HEK293 (cell line): ENCODE results near the gene YIPF4.

Experiments used
- CTCF ChIA-PET: fragments of 350-600 bp; formaldehyde crosslinking; extraction: SDS; loops from one replicate; lab custom pipeline; 2021; ENCODE audit warnings: antibody characterized with exemption; lab: Yijun Ruan, JAX
- POLR2A ChIA-PET: fragments of 300-600 bp; formaldehyde crosslinking; extraction: SDS; loops from one replicate; lab custom pipeline; 2020; ENCODE audit warnings: antibody characterized with exemption, inconsistent platforms; lab: Yijun Ruan, JAX
- H3K27ac ChIP-seq: fragments of 200-500 bp; sonication (Bioruptor generic); 2 replicates; pipeline ENCODE4 v1.5.1; 2014; ENCODE audit warnings: low read depth, low read length, control low read depth, inconsistent platforms; ENCODE audit errors: extremely low read depth
- H3K36me3 ChIP-seq, 2 experiments: fragments of 200-500 bp in 1 of 2; sonication (Bioruptor generic) in 1 of 2; 1 replicate in 1 of 2; 2 replicates in 1 of 2; pipeline ENCODE4 v1.5.1; 2014 to 2017; ENCODE audit warnings: inconsistent platforms in 2 of 2, low read length in 2 of 2; ENCODE audit not compliant: control insufficient read depth in 2 of 2, insufficient read depth in 1 of 2
- H3K4me1 ChIP-seq: fragments of 200-500 bp; sonication (Bioruptor generic); 2 replicates; pipeline ENCODE4 v1.5.1; 2014; ENCODE audit warnings: mild to moderate bottlenecking, low read length, inconsistent platforms; ENCODE audit not compliant: control insufficient read depth, insufficient read depth
- H3K4me3 ChIP-seq: 2 replicates; pipeline ENCODE4 v1.5.1; 2011; ENCODE audit warnings: low read depth, mild to moderate bottlenecking, control low read depth, low read length, moderate library complexity
- H3K9me3 ChIP-seq: fragments of 200-500 bp; sonication (Bioruptor generic); 2 replicates; pipeline ENCODE4 v1.5.1; 2014; ENCODE audit warnings: low read depth, low read length, inconsistent platforms; ENCODE audit not compliant: control insufficient read depth, insufficient read depth
- EGR2 ChIP-seq: fragments of 450-650 bp; formaldehyde crosslinking; IDR thresholded peaks from 2 replicates; pipeline ENCODE4 v1.5.1; 2016; ENCODE audit warnings: low read depth, missing biosample characterization, missing genetic modification characterization
- HOXC10 ChIP-seq: sonication (generic); formaldehyde crosslinking; IDR thresholded peaks from 2 replicates; pipeline ENCODE4 v1.8.1; 2023; ENCODE audit warnings: mild to moderate bottlenecking, missing genetic modification reagents
- KLF7 ChIP-seq: fragments of 450-650 bp; formaldehyde crosslinking; IDR thresholded peaks from 2 replicates; pipeline ENCODE4 v1.5.1; 2016; ENCODE audit warnings: missing biosample characterization, missing genetic modification characterization, borderline replicate concordance
- SP2 ChIP-seq: fragments of 450-650 bp; formaldehyde crosslinking; IDR thresholded peaks from 2 replicates; pipeline ENCODE4 v1.5.1; 2016; ENCODE audit warnings: missing biosample characterization, missing genetic modification characterization
- SP7 ChIP-seq: fragments of 450-650 bp; formaldehyde crosslinking; IDR thresholded peaks from 2 replicates; pipeline ENCODE4 v1.5.1; 2016; ENCODE audit warnings: missing biosample characterization, missing genetic modification characterization
- ZNF16 ChIP-seq: fragments of 450-650 bp; formaldehyde crosslinking; IDR thresholded peaks from 2 replicates; pipeline ENCODE4 v1.5.1; 2016; ENCODE audit warnings: low read depth, missing biosample characterization, missing genetic modification characterization
- ZNF2 ChIP-seq: fragments of 450-650 bp; formaldehyde crosslinking; IDR thresholded peaks from 2 replicates; pipeline ENCODE4 v1.5.1; 2016; ENCODE audit warnings: missing biosample characterization, missing genetic modification characterization
- ZNF211 ChIP-seq: fragments of 450-650 bp; formaldehyde crosslinking; IDR thresholded peaks from 2 replicates; pipeline ENCODE4 v1.5.1; 2016; ENCODE audit warnings: low read depth, missing biosample characterization, missing genetic modification characterization
- ZNF266 ChIP-seq: fragments of 450-650 bp; formaldehyde crosslinking; IDR thresholded peaks from 2 replicates; pipeline ENCODE4 v1.5.1; 2016; ENCODE audit warnings: missing biosample characterization, missing genetic modification characterization, low read depth
- ZNF274 ChIP-seq, 2 experiments: fragments of 200-500 bp in 1 of 2; fragments of 450-650 bp in 1 of 2; sonication (Bioruptor generic) in 1 of 2; formaldehyde crosslinking in 1 of 2; IDR thresholded peaks; 2 replicates each; pipeline versions ENCODE4 v1.5.1 to v1.6.1; 2014 to 2016; ENCODE audit warnings: borderline replicate concordance in 1 of 2, inconsistent platforms in 1 of 2, low read length in 1 of 2, missing biosample characterization in 1 of 2, missing genetic modification characterization in 1 of 2
- ZNF341 ChIP-seq: fragments of 450-650 bp; formaldehyde crosslinking; IDR thresholded peaks from 2 replicates; pipeline ENCODE4; 2016; ENCODE audit warnings: low read depth, missing biosample characterization, missing genetic modification characterization
- ZNF521 ChIP-seq: fragments of 450-650 bp; formaldehyde crosslinking; IDR thresholded peaks from 2 replicates; pipeline ENCODE4 v1.5.1; 2017; ENCODE audit warnings: missing biosample characterization, mild to moderate bottlenecking, missing genetic modification characterization
- ZNF571 ChIP-seq: fragments of 450-650 bp; formaldehyde crosslinking; IDR thresholded peaks from 2 replicates; pipeline ENCODE4 v1.5.0; 2017; ENCODE audit warnings: missing biosample characterization, missing genetic modification characterization
- ZNF701 ChIP-seq: fragments of 450-650 bp; formaldehyde crosslinking; IDR thresholded peaks from 2 replicates; pipeline ENCODE4 v1.5.1; 2016; ENCODE audit warnings: missing biosample characterization, missing genetic modification characterization
- ZNF76 ChIP-seq: fragments of 450-650 bp; formaldehyde crosslinking; IDR thresholded peaks from 2 replicates; pipeline ENCODE4; 2016; ENCODE audit warnings: low read depth, missing biosample characterization, missing genetic modification characterization, borderline replicate concordance
- ZNF777 ChIP-seq: fragments of 450-650 bp; formaldehyde crosslinking; IDR thresholded peaks from 2 replicates; pipeline ENCODE4 v1.5.1; 2017; ENCODE audit warnings: missing biosample characterization, missing genetic modification characterization, borderline replicate concordance
- TF ChIP-seq, protein P1 (sequence below): fragments of 450-650 bp; formaldehyde crosslinking; conservative IDR thresholded peaks from 2 replicates; pipeline ENCODE4 v1.5.1; 2016; ENCODE audit warnings: low read depth, missing biosample characterization, missing genetic modification characterization
- TF ChIP-seq, protein P2 (sequence below): fragments of 450-650 bp; formaldehyde crosslinking; IDR thresholded peaks from 2 replicates; pipeline ENCODE4 v1.5.1; 2016; ENCODE audit warnings: missing biosample characterization, missing genetic modification characterization, borderline replicate concordance
- TF ChIP-seq, protein P3 (sequence below): fragments of 450-650 bp; formaldehyde crosslinking; IDR thresholded peaks from 2 replicates; pipeline ENCODE4 v1.5.1; 2016; ENCODE audit warnings: missing biosample characterization, missing genetic modification characterization
- TF ChIP-seq, protein P4 (sequence below): fragments of 450-650 bp; formaldehyde crosslinking; IDR thresholded peaks from 2 replicates; pipeline ENCODE4 v1.5.1; 2017; ENCODE audit warnings: missing biosample characterization, missing genetic modification characterization
- TF ChIP-seq, protein P5 (sequence below): fragments of 450-650 bp; formaldehyde crosslinking; IDR thresholded peaks from 2 replicates; pipeline ENCODE4 v1.5.1; 2016; ENCODE audit warnings: missing biosample characterization, missing genetic modification characterization

Gene YIPF4

DNA sequence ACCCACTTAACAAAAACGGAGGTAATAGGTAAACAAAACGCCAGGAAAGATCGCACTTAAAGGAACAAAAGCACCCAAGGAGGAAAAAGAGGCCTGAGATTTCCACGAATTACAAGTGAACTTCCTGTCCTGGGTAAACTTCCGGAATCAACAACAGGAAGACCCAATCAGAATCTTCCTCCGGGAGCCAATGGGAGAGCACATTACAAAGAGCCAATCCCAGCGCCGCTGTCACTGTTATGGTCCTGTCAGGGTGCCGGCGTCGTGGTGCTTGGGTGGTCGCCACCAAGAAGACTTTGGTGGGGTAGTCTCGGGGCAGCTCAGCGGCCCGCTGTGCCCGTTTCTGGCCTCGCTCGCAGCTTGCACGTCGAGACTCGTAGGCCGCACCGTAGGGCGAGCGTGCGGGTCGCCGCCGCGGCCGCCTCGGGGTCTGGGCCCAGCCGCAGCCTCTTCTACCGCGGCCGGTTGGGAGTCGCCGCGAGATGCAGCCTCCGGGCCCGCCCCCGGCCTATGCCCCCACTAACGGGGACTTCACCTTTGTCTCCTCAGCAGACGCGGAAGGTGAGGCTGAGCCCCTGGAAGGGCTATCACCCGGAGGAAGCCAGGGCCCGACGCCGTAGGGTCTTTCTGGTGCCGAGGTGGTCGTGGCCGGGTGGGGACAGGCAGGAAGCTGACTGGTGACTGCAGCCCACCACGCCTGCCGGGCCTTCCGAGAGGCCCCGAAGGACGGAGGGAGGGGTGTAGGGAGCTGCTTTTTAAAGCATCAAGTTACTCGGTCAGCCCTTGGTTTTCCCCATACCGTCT, at the start of gene YIPF4:
Gene YIPF4 (plus strand): TSS at position 231 of the 804 bp plus-strand sequence. CDS start 252 bp downstream, at position 483.
- Histone ChIP-seq H3K4me1 (peaks cover 4% of the 10 kb centered on the region; the same call in 1 of the 2 replicates), H3K9me3 (no peaks in the 10 kb centered on the region), H3K4me3 (peak within 1 kb of the TSS; percentile 93), H3K27ac (peak within 1 kb of the TSS; percentile 72), H3K36me3 (peaks cover 21 to 28% of the 10 kb centered on the region in 2 experiments)
- ChIA-PET CTCF (no interaction called here), POLR2A (interaction anchor here (0.5 to 1.1 kb wide), 4 partner anchors 10 to 222 kb away, joined by 3 to 4 read pairs (median 3); partner anchors contain the start of gene SLC30A6)
- TF ChIP-seq SP7 (tag by site-specific recombination) (peak; percentile 48; the same call in 1 of the 2 replicates), ZNF16 (tag by site-specific recombination) (no peak), ZNF274 (IDR thresholded peaks at IDR 0.05; ENCODE audit: low read length) (no peak), ZNF274 (tag by site-specific recombination; IDR thresholded peaks at IDR 0.05; ENCODE audit: borderline replicate concordance) (no peak), KLF7 (no peak), ZNF701 (tag by site-specific recombination) (no peak), ZNF266 (tag by site-specific recombination) (no peak), ZNF777 (tag by site-specific recombination) (no peak), ZNF521 (tag by site-specific recombination) (no peak), ZNF211 (no peak), HOXC10 (CRISPR knock-in tag) (no peak), ZNF2 (tag by site-specific recombination) (peak; percentile 54; the same call in 1 of the 2 replicates), SP2 (tag by site-specific recombination) (peak; percentile 75), EGR2 (0 out of 2 replicates have a peak, but pooled peaks have one; percentile 6), ZNF76 (tag by site-specific recombination) (peak; percentile 64; the same call in 1 of the 2 replicates), ZNF341 (tag by site-specific recombination) (peak; percentile 55; the same call in 1 of the 2 replicates), ZNF571 (no peak)
- TF ChIP-seq, protein P1, sequence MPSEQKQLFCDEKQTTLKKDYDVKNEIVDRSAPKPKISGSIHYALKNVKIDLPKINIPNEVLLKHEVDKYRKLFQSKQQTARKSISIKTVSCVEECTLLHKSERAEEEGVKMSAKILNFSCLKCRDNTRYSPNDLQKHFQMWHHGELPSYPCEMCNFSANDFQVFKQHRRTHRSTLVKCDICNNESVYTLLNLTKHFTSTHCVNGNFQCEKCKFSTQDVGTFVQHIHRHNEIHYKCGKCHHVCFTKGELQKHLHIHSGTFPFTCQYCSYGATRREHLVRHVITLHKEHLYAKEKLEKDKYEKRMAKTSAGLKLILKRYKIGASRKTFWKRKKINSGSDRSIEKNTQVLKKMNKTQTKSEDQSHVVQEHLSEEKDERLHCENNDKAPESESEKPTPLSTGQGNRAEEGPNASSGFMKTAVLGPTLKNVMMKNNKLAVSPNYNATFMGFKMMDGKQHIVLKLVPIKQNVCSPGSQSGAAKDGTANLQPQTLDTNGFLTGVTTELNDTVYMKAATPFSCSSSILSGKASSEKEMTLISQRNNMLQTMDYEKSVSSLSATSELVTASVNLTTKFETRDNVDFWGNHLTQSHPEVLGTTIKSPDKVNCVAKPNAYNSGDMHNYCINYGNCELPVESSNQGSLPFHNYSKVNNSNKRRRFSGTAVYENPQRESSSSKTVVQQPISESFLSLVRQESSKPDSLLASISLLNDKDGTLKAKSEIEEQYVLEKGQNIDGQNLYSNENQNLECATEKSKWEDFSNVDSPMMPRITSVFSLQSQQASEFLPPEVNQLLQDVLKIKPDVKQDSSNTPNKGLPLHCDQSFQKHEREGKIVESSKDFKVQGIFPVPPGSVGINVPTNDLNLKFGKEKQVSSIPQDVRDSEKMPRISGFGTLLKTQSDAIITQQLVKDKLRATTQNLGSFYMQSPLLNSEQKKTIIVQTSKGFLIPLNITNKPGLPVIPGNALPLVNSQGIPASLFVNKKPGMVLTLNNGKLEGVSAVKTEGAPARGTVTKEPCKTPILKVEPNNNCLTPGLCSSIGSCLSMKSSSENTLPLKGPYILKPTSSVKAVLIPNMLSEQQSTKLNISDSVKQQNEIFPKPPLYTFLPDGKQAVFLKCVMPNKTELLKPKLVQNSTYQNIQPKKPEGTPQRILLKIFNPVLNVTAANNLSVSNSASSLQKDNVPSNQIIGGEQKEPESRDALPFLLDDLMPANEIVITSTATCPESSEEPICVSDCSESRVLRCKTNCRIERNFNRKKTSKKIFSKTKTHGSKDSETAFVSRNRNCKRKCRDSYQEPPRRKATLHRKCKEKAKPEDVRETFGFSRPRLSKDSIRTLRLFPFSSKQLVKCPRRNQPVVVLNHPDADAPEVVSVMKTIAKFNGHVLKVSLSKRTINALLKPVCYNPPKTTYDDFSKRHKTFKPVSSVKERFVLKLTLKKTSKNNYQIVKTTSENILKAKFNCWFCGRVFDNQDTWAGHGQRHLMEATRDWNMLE (tag by site-specific recombination): peak; percentile 99
- TF ChIP-seq, protein P2, sequence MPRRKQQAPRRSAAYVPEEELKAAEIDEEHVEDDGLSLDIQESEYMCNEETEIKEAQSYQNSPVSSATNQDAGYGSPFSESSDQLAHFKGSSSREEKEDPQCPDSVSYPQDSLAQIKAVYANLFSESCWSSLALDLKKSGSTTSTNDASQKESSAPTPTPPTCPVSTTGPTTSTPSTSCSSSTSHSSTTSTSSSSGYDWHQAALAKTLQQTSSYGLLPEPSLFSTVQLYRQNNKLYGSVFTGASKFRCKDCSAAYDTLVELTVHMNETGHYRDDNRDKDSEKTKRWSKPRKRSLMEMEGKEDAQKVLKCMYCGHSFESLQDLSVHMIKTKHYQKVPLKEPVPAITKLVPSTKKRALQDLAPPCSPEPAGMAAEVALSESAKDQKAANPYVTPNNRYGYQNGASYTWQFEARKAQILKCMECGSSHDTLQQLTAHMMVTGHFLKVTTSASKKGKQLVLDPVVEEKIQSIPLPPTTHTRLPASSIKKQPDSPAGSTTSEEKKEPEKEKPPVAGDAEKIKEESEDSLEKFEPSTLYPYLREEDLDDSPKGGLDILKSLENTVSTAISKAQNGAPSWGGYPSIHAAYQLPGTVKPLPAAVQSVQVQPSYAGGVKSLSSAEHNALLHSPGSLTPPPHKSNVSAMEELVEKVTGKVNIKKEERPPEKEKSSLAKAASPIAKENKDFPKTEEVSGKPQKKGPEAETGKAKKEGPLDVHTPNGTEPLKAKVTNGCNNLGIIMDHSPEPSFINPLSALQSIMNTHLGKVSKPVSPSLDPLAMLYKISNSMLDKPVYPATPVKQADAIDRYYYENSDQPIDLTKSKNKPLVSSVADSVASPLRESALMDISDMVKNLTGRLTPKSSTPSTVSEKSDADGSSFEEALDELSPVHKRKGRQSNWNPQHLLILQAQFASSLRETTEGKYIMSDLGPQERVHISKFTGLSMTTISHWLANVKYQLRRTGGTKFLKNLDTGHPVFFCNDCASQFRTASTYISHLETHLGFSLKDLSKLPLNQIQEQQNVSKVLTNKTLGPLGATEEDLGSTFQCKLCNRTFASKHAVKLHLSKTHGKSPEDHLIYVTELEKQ (tag by site-specific recombination): no peak
- TF ChIP-seq, protein P3, sequence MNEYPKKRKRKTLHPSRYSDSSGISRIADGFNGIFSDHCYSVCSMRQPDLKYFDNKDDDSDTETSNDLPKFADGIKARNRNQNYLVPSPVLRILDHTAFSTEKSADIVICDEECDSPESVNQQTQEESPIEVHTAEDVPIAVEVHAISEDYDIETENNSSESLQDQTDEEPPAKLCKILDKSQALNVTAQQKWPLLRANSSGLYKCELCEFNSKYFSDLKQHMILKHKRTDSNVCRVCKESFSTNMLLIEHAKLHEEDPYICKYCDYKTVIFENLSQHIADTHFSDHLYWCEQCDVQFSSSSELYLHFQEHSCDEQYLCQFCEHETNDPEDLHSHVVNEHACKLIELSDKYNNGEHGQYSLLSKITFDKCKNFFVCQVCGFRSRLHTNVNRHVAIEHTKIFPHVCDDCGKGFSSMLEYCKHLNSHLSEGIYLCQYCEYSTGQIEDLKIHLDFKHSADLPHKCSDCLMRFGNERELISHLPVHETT: no peak; the same call in 1 of the 2 replicates
- TF ChIP-seq, protein P4, sequence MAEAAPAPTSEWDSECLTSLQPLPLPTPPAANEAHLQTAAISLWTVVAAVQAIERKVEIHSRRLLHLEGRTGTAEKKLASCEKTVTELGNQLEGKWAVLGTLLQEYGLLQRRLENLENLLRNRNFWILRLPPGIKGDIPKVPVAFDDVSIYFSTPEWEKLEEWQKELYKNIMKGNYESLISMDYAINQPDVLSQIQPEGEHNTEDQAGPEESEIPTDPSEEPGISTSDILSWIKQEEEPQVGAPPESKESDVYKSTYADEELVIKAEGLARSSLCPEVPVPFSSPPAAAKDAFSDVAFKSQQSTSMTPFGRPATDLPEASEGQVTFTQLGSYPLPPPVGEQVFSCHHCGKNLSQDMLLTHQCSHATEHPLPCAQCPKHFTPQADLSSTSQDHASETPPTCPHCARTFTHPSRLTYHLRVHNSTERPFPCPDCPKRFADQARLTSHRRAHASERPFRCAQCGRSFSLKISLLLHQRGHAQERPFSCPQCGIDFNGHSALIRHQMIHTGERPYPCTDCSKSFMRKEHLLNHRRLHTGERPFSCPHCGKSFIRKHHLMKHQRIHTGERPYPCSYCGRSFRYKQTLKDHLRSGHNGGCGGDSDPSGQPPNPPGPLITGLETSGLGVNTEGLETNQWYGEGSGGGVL: no peak
- TF ChIP-seq, protein P5, sequence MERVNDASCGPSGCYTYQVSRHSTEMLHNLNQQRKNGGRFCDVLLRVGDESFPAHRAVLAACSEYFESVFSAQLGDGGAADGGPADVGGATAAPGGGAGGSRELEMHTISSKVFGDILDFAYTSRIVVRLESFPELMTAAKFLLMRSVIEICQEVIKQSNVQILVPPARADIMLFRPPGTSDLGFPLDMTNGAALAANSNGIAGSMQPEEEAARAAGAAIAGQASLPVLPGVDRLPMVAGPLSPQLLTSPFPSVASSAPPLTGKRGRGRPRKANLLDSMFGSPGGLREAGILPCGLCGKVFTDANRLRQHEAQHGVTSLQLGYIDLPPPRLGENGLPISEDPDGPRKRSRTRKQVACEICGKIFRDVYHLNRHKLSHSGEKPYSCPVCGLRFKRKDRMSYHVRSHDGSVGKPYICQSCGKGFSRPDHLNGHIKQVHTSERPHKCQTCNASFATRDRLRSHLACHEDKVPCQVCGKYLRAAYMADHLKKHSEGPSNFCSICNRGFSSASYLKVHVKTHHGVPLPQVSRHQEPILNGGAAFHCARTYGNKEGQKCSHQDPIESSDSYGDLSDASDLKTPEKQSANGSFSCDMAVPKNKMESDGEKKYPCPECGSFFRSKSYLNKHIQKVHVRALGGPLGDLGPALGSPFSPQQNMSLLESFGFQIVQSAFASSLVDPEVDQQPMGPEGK (tag by site-specific recombination): 0 out of 2 replicates have a peak, but pooled peaks have one; percentile 21
